NT2/D1 (cell line): Measurements from ENCODE around the gene ATP2A2.

Source experiments
- DNase-seq: peaks from one replicate; pipeline ENCODE4 v3.0.0-alpha.2; 2011; ENCODE audit warnings: low read depth, low spot score
- H3K27me3 ChIP-seq: 2 replicates; pipeline ENCODE4 v1.6.0; 2011; ENCODE audit warnings: mild to moderate bottlenecking; ENCODE audit not compliant: insufficient read length, insufficient read depth
- H3K36me3 ChIP-seq: 2 replicates; pipeline ENCODE4 v1.6.1; 2011; ENCODE audit warnings: mild to moderate bottlenecking, low read length, mixed read lengths; ENCODE audit not compliant: insufficient read depth, insufficient read length
- H3K4me1 ChIP-seq: 2 replicates; pipeline ENCODE4 v1.5.1; 2011; ENCODE audit not compliant: insufficient read depth, insufficient read length
- H3K4me3 ChIP-seq: 2 replicates; pipeline ENCODE4 v1.5.1; 2011; ENCODE audit warnings: low read depth; ENCODE audit not compliant: insufficient read length
- H3K9ac ChIP-seq: 2 replicates; pipeline ENCODE4 v1.6.0; 2011; ENCODE audit warnings: low read depth; ENCODE audit not compliant: insufficient read length
- H3K9me3 ChIP-seq: 2 replicates; pipeline ENCODE4 v1.5.1; 2011; ENCODE audit warnings: mild to moderate bottlenecking, low read length; ENCODE audit not compliant: insufficient read depth
- SUZ12 ChIP-seq: IDR thresholded peaks from 2 replicates; pipeline ENCODE4 v1.6.1; 2011; ENCODE audit not compliant: insufficient read length, insufficient read depth; ENCODE audit errors: extremely low read depth
- YY1 ChIP-seq: IDR thresholded peaks from 2 replicates; pipeline ENCODE4 v1.6.1; 2011; ENCODE audit not compliant: insufficient read length, insufficient read depth
- ZNF274 ChIP-seq: IDR thresholded peaks from 2 replicates; pipeline ENCODE4 v1.6.1; 2011; ENCODE audit warnings: mild to moderate bottlenecking, low read depth, low read length

ATP2A2 gene

GRCh38 chr12:110304061-110304551 is 23.1 kb downstream of the ATP2A2 start:
- Histone ChIP-seq H3K36me3 (peaks cover 67% of the 10 kb centered on the region), H3K27me3 (no peaks in the 10 kb centered on the region), H3K4me1 (no peaks in the 10 kb centered on the region), H3K4me3 (no peak overlapping the region), H3K9ac (no peak overlapping the region), H3K9me3 (no peaks in the 10 kb centered on the region)
- DNase-seq, result no peak
- no peak for TF ChIP-seq YY1

- H3K9ac ChIP-seq, result no peak overlapping the region
- no peaks in the 10 kb centered on the region for H3K4me1 ChIP-seq
- H3K9me3 ChIP-seq, result no peaks in the 10 kb centered on the region
- no peak for DNase-seq
- H3K27me3 ChIP-seq, result no peaks in the 10 kb centered on the region
- no peak overlapping the region for H3K4me3 ChIP-seq
- TF ChIP-seq ZNF274, result no peak
- no peak for TF ChIP-seq YY1
- TF ChIP-seq SUZ12, result no peak
- H3K36me3 ChIP-seq, result peaks cover 52% of the 10 kb centered on the region
Observed at GRCh38 chr12:110307372-110307771, 26.3 kb downstream of the ATP2A2 start.

GRCh38 chr12:110310763-110311162 is 29.7 kb downstream of the ATP2A2 start:
- TF ChIP-seq YY1 (no peak), ZNF274 (no peak), SUZ12 (no peak)
- H3K9me3 ChIP-seq, result no peaks in the 10 kb centered on the region
- H3K9ac ChIP-seq, result no peak overlapping the region
- H3K27me3 ChIP-seq, result no peaks in the 10 kb centered on the region
- peaks cover 41% of the 10 kb centered on the region for H3K36me3 ChIP-seq
- H3K4me1 ChIP-seq, result no peaks in the 10 kb centered on the region
- no peak for DNase-seq
- no peak overlapping the region for H3K4me3 ChIP-seq

- Histone ChIP-seq H3K9ac (no peak overlapping the region), H3K4me3 (no peak overlapping the region), H3K4me1 (no peaks in the 10 kb centered on the region), H3K27me3 (no peaks in the 10 kb centered on the region), H3K36me3 (peaks cover 41% of the 10 kb centered on the region), H3K9me3 (no peaks in the 10 kb centered on the region)
- TF ChIP-seq YY1 (no peak), SUZ12 (no peak), ZNF274 (no peak)
- DNase-seq, result no peak
Observed at GRCh38 chr12:110311903-110312302, 30.9 kb downstream of the ATP2A2 start.

DNA sequence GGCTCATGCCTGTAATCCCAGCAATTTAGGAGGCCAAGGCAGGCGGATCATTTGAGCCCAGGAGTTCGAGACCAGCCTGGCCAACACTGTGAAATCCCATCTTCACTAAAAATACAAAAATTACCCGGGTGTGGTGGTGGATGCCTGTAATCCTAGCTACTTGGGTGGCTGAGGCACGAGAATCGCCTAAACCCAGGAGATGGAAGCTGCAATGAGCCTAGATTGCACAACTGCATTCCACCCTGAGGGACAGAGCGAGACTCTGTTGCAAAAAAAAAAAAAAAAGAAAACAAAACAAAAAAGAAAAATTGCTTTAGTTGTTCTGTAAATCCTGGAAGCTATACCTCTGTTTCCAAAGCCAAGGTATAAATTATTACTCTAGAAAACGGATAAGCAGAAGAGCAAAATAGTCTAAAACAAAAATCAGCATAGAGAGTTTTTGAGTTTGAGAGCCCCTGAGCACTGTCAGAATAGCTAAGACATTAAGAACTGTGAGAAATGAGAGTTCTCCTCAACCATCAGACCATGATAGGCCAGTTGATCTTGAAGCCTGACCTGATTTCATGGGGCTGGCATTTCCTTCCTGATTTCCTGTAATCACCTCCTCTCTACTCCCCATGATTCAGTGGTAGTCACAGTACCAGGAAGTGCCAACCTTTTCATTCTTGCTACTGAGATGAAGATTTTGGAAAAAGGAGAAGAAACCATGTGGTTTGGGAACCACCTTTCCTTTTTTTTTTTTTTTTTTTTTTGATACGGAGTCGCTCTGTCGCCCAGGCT is 31.7 kb downstream of the ATP2A2 start:
- no peak for DNase-seq
- Histone ChIP-seq H3K4me1 (no peaks in the 10 kb centered on the region), H3K36me3 (peaks cover 41% of the 10 kb centered on the region), H3K9ac (no peak overlapping the region), H3K9me3 (no peaks in the 10 kb centered on the region), H3K27me3 (no peaks in the 10 kb centered on the region), H3K4me3 (no peak overlapping the region)
- TF ChIP-seq SUZ12 (no peak), ZNF274 (no peak), YY1 (no peak)

GRCh38 chr12:110314308-110314707 is 33.3 kb downstream of the ATP2A2 start:
- Histone ChIP-seq H3K36me3 (peaks cover 52% of the 10 kb centered on the region), H3K4me1 (no peaks in the 10 kb centered on the region), H3K4me3 (no peak overlapping the region), H3K9ac (no peak overlapping the region), H3K9me3 (no peaks in the 10 kb centered on the region), H3K27me3 (no peaks in the 10 kb centered on the region)
- DNase-seq, result no peak
- TF ChIP-seq YY1 (no peak), ZNF274 (no peak), SUZ12 (no peak)

- Histone ChIP-seq H3K9ac (no peak overlapping the region), H3K36me3 (peaks cover 58% of the 10 kb centered on the region), H3K27me3 (no peaks in the 10 kb centered on the region), H3K4me3 (no peak overlapping the region), H3K4me1 (no peaks in the 10 kb centered on the region), H3K9me3 (no peaks in the 10 kb centered on the region)
- no peak for TF ChIP-seq ZNF274
- TF ChIP-seq SUZ12, result no peak
- no peak for TF ChIP-seq YY1
- no peak for DNase-seq
Observed at GRCh38 chr12:110316861-110317260, 35.8 kb downstream of the ATP2A2 start.

- no peak for TF ChIP-seq ZNF274
- no peak for TF ChIP-seq YY1
- TF ChIP-seq SUZ12, result no peak
- no peak overlapping the region for H3K4me3 ChIP-seq
- no peak for DNase-seq
- no peaks in the 10 kb centered on the region for H3K4me1 ChIP-seq
- peaks cover 65% of the 10 kb centered on the region for H3K36me3 ChIP-seq
- H3K9ac ChIP-seq, result no peak overlapping the region
- H3K27me3 ChIP-seq, result no peaks in the 10 kb centered on the region
- H3K9me3 ChIP-seq, result no peaks in the 10 kb centered on the region
Observed at GRCh38 chr12:110317911-110318310, 36.9 kb downstream of the ATP2A2 start.
